Retinal pigment epithelial cell (primary cell): ENCODE results near the gene ABCG1.

ENCODE experiments used
- DNase-seq: peaks from one replicate; pipeline ENCODE4 v3.0.0-alpha.2; 2010; ENCODE audit warnings: low read depth
- H3K4me3 ChIP-seq: 2 replicates; pipeline ENCODE4 v1.5.1; 2011; ENCODE audit warnings: mild to moderate bottlenecking, low read length, control low read depth, moderate library complexity
- TF ChIP-seq, protein P1 (sequence below): conservative IDR thresholded peaks from 2 replicates; pipeline ENCODE4 v1.5.1; 2011; ENCODE audit warnings: low read depth, low read length, control low read depth, inconsistent platforms

Gene ABCG1

GRCh38 chr21:42285569-42286245 is 66.8 kb downstream of the ABCG1 start:
- TF ChIP-seq, protein P1, sequence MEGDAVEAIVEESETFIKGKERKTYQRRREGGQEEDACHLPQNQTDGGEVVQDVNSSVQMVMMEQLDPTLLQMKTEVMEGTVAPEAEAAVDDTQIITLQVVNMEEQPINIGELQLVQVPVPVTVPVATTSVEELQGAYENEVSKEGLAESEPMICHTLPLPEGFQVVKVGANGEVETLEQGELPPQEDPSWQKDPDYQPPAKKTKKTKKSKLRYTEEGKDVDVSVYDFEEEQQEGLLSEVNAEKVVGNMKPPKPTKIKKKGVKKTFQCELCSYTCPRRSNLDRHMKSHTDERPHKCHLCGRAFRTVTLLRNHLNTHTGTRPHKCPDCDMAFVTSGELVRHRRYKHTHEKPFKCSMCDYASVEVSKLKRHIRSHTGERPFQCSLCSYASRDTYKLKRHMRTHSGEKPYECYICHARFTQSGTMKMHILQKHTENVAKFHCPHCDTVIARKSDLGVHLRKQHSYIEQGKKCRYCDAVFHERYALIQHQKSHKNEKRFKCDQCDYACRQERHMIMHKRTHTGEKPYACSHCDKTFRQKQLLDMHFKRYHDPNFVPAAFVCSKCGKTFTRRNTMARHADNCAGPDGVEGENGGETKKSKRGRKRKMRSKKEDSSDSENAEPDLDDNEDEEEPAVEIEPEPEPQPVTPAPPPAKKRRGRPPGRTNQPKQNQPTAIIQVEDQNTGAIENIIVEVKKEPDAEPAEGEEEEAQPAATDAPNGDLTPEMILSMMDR, result no peak
- DNase-seq, result no peak
- H3K4me3 ChIP-seq, result no peak overlapping the region

- no peak for DNase-seq
- TF ChIP-seq, protein P1, result no peak
- H3K4me3 ChIP-seq, result no peak overlapping the region
Observed at GRCh38 chr21:42286416-42286815, 67.5 kb downstream of the ABCG1 start.

DNA sequence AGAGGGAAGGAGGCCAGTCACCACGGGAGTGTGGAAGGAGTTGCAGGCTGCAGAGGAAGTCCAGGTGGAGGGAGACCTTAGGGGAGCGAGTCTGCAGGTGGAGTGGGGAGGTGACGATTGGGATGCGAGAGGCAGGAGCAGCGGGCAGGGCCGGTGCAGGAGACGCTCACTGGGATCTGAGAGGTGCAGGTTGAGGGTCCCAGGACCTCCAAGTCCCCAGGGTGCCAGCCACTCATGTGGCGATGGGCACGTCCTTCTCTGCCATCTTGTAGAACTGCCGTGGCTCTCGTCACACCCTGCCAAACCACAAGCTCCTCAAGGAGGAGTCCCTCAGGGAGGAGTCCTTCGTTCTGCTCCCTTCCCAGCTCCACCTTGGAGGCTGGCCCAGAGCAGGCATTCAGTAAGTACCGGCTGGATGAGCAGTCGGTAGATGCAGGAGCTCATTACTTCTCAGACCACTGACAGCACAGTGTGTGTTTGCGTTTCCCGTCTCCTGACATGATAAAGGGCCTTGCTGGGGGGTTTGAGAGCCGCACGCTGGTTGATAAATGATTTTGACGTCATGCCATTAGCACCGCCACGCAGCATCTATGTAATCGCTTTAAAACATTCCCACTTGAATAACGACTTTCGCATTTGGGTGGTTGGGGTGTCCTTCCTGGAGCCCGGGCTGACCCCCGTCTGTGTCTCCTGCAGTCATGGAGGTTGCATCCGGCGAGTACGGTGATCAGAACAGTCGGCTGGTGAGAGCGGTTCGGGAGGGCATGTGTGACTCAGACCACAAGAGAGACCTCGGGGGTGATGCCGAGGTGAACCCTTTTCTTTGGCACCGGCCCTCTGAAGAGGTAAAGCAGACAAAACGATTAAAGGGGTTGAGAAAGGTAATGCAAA is 68.5 kb downstream of the ABCG1 start:
- no peak overlapping the region for H3K4me3 ChIP-seq
- no peak for DNase-seq
- TF ChIP-seq, protein P1, result no peak

- TF ChIP-seq, protein P1, result no peak
- no peak for DNase-seq
- H3K4me3 ChIP-seq, result no peak overlapping the region
Observed at GRCh38 chr21:42288962-42289361, 70.0 kb downstream of the ABCG1 start.

DNA sequence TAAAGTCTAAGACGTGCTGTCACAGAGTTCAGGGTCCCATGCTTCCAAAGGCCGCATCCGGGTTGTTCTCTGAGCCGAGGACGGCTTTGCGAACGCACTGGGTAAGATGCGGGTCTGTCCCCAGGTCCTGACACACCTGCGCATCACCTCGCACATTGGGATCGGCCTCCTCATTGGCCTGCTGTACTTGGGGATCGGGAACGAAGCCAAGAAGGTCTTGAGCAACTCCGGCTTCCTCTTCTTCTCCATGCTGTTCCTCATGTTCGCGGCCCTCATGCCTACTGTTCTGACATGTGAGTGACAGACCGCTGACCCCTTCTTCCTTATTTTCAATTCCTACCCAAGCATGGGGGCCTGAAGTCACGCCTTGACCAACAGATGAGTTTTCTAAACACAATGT is 71.0 kb downstream of the ABCG1 start:
- no peak overlapping the region for H3K4me3 ChIP-seq
- TF ChIP-seq, protein P1, result no peak
- no peak for DNase-seq

DNA sequence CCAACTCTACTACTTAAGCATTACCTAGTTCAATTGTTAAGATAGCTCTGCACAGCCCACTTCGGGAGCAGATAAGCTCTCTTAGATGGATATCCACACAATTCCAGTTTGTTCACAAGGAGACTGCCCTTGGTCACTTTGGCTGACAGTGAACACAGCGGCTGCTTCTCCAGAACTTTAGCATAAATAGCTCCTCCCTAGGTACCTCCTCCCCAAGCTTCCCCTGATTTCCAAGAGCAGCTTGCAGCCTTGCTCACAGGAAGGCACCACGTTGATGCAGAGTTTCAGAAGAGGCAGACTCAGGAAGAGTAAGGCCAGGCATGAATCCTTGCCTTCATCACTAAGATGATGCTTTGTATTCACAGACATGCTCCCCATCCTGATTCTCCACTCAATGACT is 71.6 kb downstream of the ABCG1 start:
- no peak overlapping the region for H3K4me3 ChIP-seq
- TF ChIP-seq, protein P1, result no peak
- DNase-seq, result no peak
